ENCODE measurements around the gene TRPM3.

Gene TRPM3

GRCh38 chr9:71120501-71121247 lies 747 bp downstream of the TRPM3 start:
- TF ChIP-seq, protein P1, sequence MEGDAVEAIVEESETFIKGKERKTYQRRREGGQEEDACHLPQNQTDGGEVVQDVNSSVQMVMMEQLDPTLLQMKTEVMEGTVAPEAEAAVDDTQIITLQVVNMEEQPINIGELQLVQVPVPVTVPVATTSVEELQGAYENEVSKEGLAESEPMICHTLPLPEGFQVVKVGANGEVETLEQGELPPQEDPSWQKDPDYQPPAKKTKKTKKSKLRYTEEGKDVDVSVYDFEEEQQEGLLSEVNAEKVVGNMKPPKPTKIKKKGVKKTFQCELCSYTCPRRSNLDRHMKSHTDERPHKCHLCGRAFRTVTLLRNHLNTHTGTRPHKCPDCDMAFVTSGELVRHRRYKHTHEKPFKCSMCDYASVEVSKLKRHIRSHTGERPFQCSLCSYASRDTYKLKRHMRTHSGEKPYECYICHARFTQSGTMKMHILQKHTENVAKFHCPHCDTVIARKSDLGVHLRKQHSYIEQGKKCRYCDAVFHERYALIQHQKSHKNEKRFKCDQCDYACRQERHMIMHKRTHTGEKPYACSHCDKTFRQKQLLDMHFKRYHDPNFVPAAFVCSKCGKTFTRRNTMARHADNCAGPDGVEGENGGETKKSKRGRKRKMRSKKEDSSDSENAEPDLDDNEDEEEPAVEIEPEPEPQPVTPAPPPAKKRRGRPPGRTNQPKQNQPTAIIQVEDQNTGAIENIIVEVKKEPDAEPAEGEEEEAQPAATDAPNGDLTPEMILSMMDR (IDR thresholded peaks at IDR 0.05; ENCODE audit: poor library complexity, severe bottlenecking) = no peak
- DNase-seq (ENCODE audit: low spot score) (no peak), ATAC-seq (ENCODE audit: low read depth) (no peak)
- H3K9me3 ChIP-seq (ENCODE audit: severe bottlenecking) = no peaks in the 10 kb centered on the region
- no peak overlapping the region for H3K27ac ChIP-seq (ENCODE audit: poor library complexity, severe bottlenecking)
- H3K27me3 ChIP-seq (ENCODE audit: insufficient read depth, poor library complexity, severe bottlenecking) = peaks cover 40% of the 10 kb centered on the region
- no peaks in the 10 kb centered on the region for H3K4me1 ChIP-seq (ENCODE audit: insufficient read depth, poor library complexity, severe bottlenecking)
- no peak overlapping the region for H3K4me3 ChIP-seq (ENCODE audit: severe bottlenecking)
- no peaks in the 10 kb centered on the region for H3K36me3 ChIP-seq (ENCODE audit: low read depth)

- H3K4me1 ChIP-seq (ENCODE audit: insufficient read depth, poor library complexity, severe bottlenecking) = no peaks in the 10 kb centered on the region
- H3K9me3 ChIP-seq (ENCODE audit: severe bottlenecking) = no peaks in the 10 kb centered on the region
- DNase-seq (ENCODE audit: low spot score) (no peak), ATAC-seq (ENCODE audit: low read depth) (no peak)
- no peaks in the 10 kb centered on the region for H3K36me3 ChIP-seq (ENCODE audit: low read depth)
- H3K27me3 ChIP-seq (ENCODE audit: insufficient read depth, poor library complexity, severe bottlenecking) = peaks cover 43% of the 10 kb centered on the region
- H3K27ac ChIP-seq (ENCODE audit: poor library complexity, severe bottlenecking) = no peak overlapping the region
- H3K4me3 ChIP-seq (ENCODE audit: severe bottlenecking) = no peak overlapping the region
- TF ChIP-seq, protein P1 (IDR thresholded peaks at IDR 0.05; ENCODE audit: poor library complexity, severe bottlenecking) = no peak
Measured at GRCh38 chr9:71119746-71120145, 1.7 kb downstream of the TRPM3 start.

DNA sequence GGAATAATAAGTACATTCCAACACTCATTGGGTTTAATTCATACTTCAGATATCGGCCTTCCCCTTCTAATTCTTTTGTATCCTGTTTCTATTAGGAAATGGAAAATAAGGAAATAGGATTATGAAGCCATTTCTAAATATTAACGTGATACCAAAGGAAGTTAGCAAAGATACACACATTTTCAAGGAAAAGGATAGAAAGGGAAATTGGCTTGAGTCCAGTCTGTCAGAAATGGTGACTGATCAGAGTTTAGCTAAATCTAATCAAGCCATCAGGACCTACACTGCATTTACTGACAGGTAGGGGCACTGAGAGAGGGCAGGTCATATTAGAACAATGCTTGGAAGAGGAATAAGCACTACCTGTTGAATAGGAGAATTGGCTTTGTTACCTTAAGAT lies 3.1 kb downstream of the TRPM3 start:
- TF ChIP-seq, protein P1 (IDR thresholded peaks at IDR 0.05; ENCODE audit: poor library complexity, severe bottlenecking) = no peak
- H3K27me3 ChIP-seq (ENCODE audit: insufficient read depth, poor library complexity, severe bottlenecking) = peaks cover 41% of the 10 kb centered on the region
- no peak for ATAC-seq (ENCODE audit: low read depth)
- no peak overlapping the region for H3K27ac ChIP-seq (ENCODE audit: poor library complexity, severe bottlenecking)
- H3K36me3 ChIP-seq (ENCODE audit: low read depth) = no peaks in the 10 kb centered on the region
- no peak for DNase-seq (ENCODE audit: low spot score)
- H3K4me3 ChIP-seq (ENCODE audit: severe bottlenecking) = no peak overlapping the region
- no peaks in the 10 kb centered on the region for H3K9me3 ChIP-seq (ENCODE audit: severe bottlenecking)
- no peaks in the 10 kb centered on the region for H3K4me1 ChIP-seq (ENCODE audit: insufficient read depth, poor library complexity, severe bottlenecking)

DNA sequence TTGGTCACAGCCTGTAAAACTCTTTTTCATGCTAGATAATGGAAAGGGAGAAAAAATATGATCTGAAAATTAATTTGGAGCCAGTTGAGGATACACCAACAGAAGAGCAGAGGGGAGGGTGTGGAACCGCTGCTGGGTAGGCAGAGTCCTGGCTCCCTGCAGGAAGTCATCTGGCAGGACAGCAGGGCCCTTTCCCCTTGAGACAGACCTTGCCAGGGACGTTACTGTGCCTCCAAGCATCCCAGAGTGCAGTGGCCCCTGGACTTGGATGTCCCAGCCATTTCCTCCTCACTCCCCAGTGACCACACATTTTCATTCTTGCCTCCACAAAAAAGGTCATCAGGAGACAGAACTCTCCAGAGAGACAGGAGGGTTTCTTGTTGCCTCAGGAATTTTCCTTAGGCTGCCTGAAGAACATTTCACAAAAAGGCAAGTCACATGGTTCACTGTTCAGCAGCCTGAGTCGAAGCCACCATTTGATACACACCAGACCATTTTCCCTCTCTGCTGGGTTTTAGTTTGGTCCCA lies 5.9 kb downstream of the TRPM3 start:
- no peak overlapping the region for H3K4me3 ChIP-seq (ENCODE audit: severe bottlenecking)
- TF ChIP-seq, protein P1 (IDR thresholded peaks at IDR 0.05; ENCODE audit: poor library complexity, severe bottlenecking) = no peak
- no peaks in the 10 kb centered on the region for H3K4me1 ChIP-seq (ENCODE audit: insufficient read depth, poor library complexity, severe bottlenecking)
- H3K27me3 ChIP-seq (ENCODE audit: insufficient read depth, poor library complexity, severe bottlenecking) = peaks cover 29% of the 10 kb centered on the region
- H3K36me3 ChIP-seq (ENCODE audit: low read depth) = no peaks in the 10 kb centered on the region
- H3K27ac ChIP-seq (ENCODE audit: poor library complexity, severe bottlenecking) = no peak overlapping the region
- ATAC-seq (ENCODE audit: low read depth) (no peak), DNase-seq (ENCODE audit: low spot score) (no peak)
- peaks cover 3% of the 10 kb centered on the region for H3K9me3 ChIP-seq (ENCODE audit: severe bottlenecking)

DNA sequence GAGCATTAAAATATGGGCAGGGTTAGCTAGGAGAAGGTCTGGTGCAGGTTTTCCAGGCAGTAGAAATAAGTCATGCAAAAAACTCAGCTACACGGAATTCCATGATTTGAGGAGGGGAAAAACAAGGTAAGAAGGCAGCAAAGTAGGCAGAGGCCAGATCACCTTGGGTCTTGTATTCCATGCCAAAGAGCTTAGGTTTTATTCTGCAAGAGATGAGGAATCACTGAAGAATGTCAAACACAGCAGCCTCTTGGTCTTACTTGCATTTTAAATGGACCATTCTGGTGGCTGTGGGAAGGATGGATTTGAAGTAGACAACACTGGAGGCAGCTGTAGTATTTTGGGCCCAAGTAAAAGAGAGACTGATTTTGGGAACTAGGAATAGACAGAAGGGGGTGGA lies 8.6 kb downstream of the TRPM3 start:
- DNase-seq (ENCODE audit: low spot score) (no peak), ATAC-seq (ENCODE audit: low read depth) (no peak)
- Histone ChIP-seq H3K36me3 (ENCODE audit: low read depth) (no peaks in the 10 kb centered on the region), H3K4me1 (ENCODE audit: insufficient read depth, poor library complexity, severe bottlenecking) (no peaks in the 10 kb centered on the region), H3K27me3 (ENCODE audit: insufficient read depth, poor library complexity, severe bottlenecking) (peaks cover 8% of the 10 kb centered on the region), H3K9me3 (ENCODE audit: severe bottlenecking) (peaks cover 3% of the 10 kb centered on the region), H3K4me3 (ENCODE audit: severe bottlenecking) (no peak overlapping the region), H3K27ac (ENCODE audit: poor library complexity, severe bottlenecking) (no peak overlapping the region)
- TF ChIP-seq, protein P1 (IDR thresholded peaks at IDR 0.05; ENCODE audit: poor library complexity, severe bottlenecking) = no peak

Measured in RWPE2 (cell line).